B cell (primary cell): Measurements from ENCODE around the gene ZFPM1. TPM values are rescaled to one million over a fixed set of nuclear protein-coding genes. Genes with fewer than 3 reads are reported as not detected.

Experiments used
- ATAC-seq: fragments of 200-7000 bp; cut with Tn5 transposase; one replicate; pipeline ENCODE4 v1.10.0; 2021; ENCODE audit warnings: low read depth, mild to moderate bottlenecking, moderate number of reproducible peaks, moderate library complexity
- CTCF ChIA-PET: fragments of 350-600 bp; sonication (Branson Sonifier 250); formaldehyde crosslinking; loops from one replicate; lab custom pipeline; 2021; ENCODE audit warnings: antibody characterized with exemption, inconsistent platforms; lab: Charles Lee
- POLR2A ChIA-PET: fragments of 350-600 bp; sonication (Branson Sonifier 250); formaldehyde crosslinking; loops from one replicate; lab custom pipeline; 2021; ENCODE audit warnings: antibody characterized with exemption; lab: Charles Lee
- DNase-seq: peaks from one replicate; pipeline ENCODE4 v3.0.0; 2013
- H2AFZ ChIP-seq: 2 replicates; pipeline ENCODE4 v1.6.1; 2012; ENCODE audit warnings: mild to moderate bottlenecking, low read depth, low read length; ENCODE audit not compliant: insufficient read depth, poor library complexity, severe bottlenecking
- H3K27ac ChIP-seq, 2 donors: 1 replicate in 1 of 2; 2 replicates in 1 of 2; pipeline ENCODE4 v1.5.1; 2012 to 2013; ENCODE audit warnings: low read length in 2 of 2, mild to moderate bottlenecking in 2 of 2, moderate library complexity in 1 of 2
- H3K27me3 ChIP-seq, 4 experiments: fragments of 200-600 bp in 1 of 4; sonication (generic) in 1 of 4; replicated peaks in 1 of 4; 1 replicate in 2 of 4; 2 replicates in 2 of 4; pipeline versions ENCODE4 v1.6.1 to v1.7.0; 2013 to 2016; ENCODE audit warnings: low read length in 3 of 4, mild to moderate bottlenecking in 2 of 4, mixed read lengths in 1 of 4, moderate library complexity in 1 of 4; ENCODE audit not compliant: insufficient read depth in 4 of 4, control insufficient read depth in 3 of 4; ENCODE audit errors: control extremely low read depth in 1 of 4
- H3K36me3 ChIP-seq, 2 experiments: replicated peaks in 1 of 2; 1 replicate in 1 of 2; 2 replicates in 1 of 2; pipeline versions ENCODE4 v1.6.1 to v1.7.1; 2013; ENCODE audit warnings: low read length in 1 of 2; ENCODE audit not compliant: insufficient read depth in 2 of 2, control insufficient read depth in 1 of 2; ENCODE audit errors: control extremely low read depth in 1 of 2, extremely low read depth in 1 of 2
- H3K4me1 ChIP-seq, 2 donors: fragments of 200-600 bp in 1 of 2; sonication (generic) in 1 of 2; 1 replicate in 1 of 2; 2 replicates in 1 of 2; pipeline versions ENCODE4 v1.5.1 to v1.6.1; 2013 to 2017; ENCODE audit warnings: low read length in 2 of 2; ENCODE audit not compliant: control insufficient read depth in 2 of 2, insufficient read depth in 2 of 2
- H3K4me2 ChIP-seq: replicated peaks from 2 replicates; pipeline ENCODE3; 2012; ENCODE audit warnings: mild to moderate bottlenecking, low read depth, low read length; ENCODE audit not compliant: poor library complexity, severe bottlenecking
- H3K4me3 ChIP-seq, 5 experiments: fragments of 200-600 bp in 1 of 5; sonication (generic) in 1 of 5; 1 replicate in 3 of 5; 2 replicates in 2 of 5; pipeline versions ENCODE4 v1.5.1 to v1.7.0; 2011 to 2016; ENCODE audit warnings: low read length in 4 of 5, mild to moderate bottlenecking in 4 of 5, low read depth in 2 of 5, control low read depth in 1 of 5, moderate library complexity in 1 of 5; ENCODE audit not compliant: insufficient read depth in 1 of 5; ENCODE audit errors: control extremely low read depth in 1 of 5, extremely low read depth in 1 of 5
- H3K79me2 ChIP-seq: fragments of 200-600 bp; sonication (generic); one replicate; pipeline ENCODE4 v1.6.0; 2016; ENCODE audit warnings: low read length; ENCODE audit not compliant: control insufficient read depth, insufficient read depth
- H3K9ac ChIP-seq: fragments of 200-600 bp; sonication (generic); 2 replicates; pipeline ENCODE4 v1.6.1; 2017; ENCODE audit warnings: mild to moderate bottlenecking, low read length, moderate library complexity
- H3K9me3 ChIP-seq, 3 donors: one replicate each; pipeline versions ENCODE4 v1.6.1 to v1.7.1; 2013; ENCODE audit warnings: low read length in 2 of 3; ENCODE audit not compliant: control insufficient read depth in 2 of 3, insufficient read depth in 1 of 3; ENCODE audit errors: control extremely low read depth in 1 of 3
- H4K20me1 ChIP-seq: 2 replicates; pipeline ENCODE4 v1.6.0; 2012; ENCODE audit warnings: mild to moderate bottlenecking, low read length; ENCODE audit not compliant: insufficient read depth, control insufficient read depth, poor library complexity, severe bottlenecking
- H3K27ac Mint-ChIP-seq: one replicate; pipeline ENCODE4 v1.8.0; 2021; ENCODE audit warnings: mixed read lengths
- H3K27me3 Mint-ChIP-seq: one replicate; pipeline ENCODE4 v1.8.0; 2021; ENCODE audit warnings: mixed read lengths
- H3K4me1 Mint-ChIP-seq: one replicate; pipeline ENCODE4 v1.8.0; 2021; ENCODE audit warnings: mixed read lengths
- H3K4me3 Mint-ChIP-seq: one replicate; pipeline ENCODE4 v1.8.0; 2021; ENCODE audit warnings: mixed read lengths
- H3K9me3 Mint-ChIP-seq: one replicate; pipeline ENCODE4 v1.8.0; 2022; ENCODE audit warnings: mixed read lengths; ENCODE audit not compliant: insufficient read depth
- CTCF ChIP-seq: fragments of 200-600 bp; IDR thresholded peaks from one replicate; pipeline ENCODE4 v1.8.0; 2022; ENCODE audit warnings: antibody characterized with exemption, mild to moderate bottlenecking
- EZH2 ChIP-seq: IDR thresholded peaks from 2 replicates; pipeline ENCODE4 v1.6.1; 2012; ENCODE audit warnings: borderline replicate concordance, low read depth, mild to moderate bottlenecking, moderate library complexity, low read length; ENCODE audit not compliant: insufficient read depth, poor library complexity, severe bottlenecking
- WGBS: methylation state at CpG from one replicate; pipeline ENCODE4 v1.1.5; 2013; ENCODE audit warnings: missing lambda C conversion rate; ENCODE audit not compliant: insufficient coverage; 5-methylcytosine and 5-hydroxymethylcytosine counted together
- intact Hi-C: fragments of 100-400 bp; cut with micrococcal nuclease; formaldehyde crosslinking; loops from one replicate; pipeline ENCODE4 v1.10.0; 2022
- polyA plus RNA-seq: library from polyadenylated mRNA; depleted of rRNA; stranded (reverse); fragments of >200 nt; gene quantifications from 2 replicates; pipeline ENCODE4 v1.2.3, GENCODE V29; 2012
- total RNA-seq, 2 donors: library from RNA; stranded (reverse); fragments of 120-200 nt in 1 of 2; gene quantifications; 1 replicate in 1 of 2; 2 replicates in 1 of 2; pipeline versions ENCODE4 v1.2.3 to v1.2.4, GENCODE V29; 2013 to 2022

Gene ZFPM1
- total and polyA plus RNA-seq, 2 donors (not counting 1 experiment from before 2014, with no cell fraction given) = 4.3 to 34.6 TPM

- no peak overlapping the region for H3K4me2 ChIP-seq
- peaks cover 0 to 12% of the 10 kb centered on the region in 2 experiments for H3K36me3 ChIP-seq
- peaks cover 4% of the 10 kb centered on the region for H3K79me2 ChIP-seq
- no peak overlapping the region for H3K27ac Mint-ChIP-seq
- H3K27me3 Mint-ChIP-seq = no peaks in the 10 kb centered on the region
- no peaks in the 10 kb centered on the region for H3K9me3 Mint-ChIP-seq
- CTCF ChIA-PET = no interaction called here
- DNase-seq (no peak), ATAC-seq (no peak)
- no peaks in the 10 kb centered on the region for H3K9me3 ChIP-seq
- no peaks in the 10 kb centered on the region for H3K4me1 Mint-ChIP-seq
- no peaks in the 10 kb centered on the region for H3K4me1 ChIP-seq
- H4K20me1 ChIP-seq = peaks cover 6% of the 10 kb centered on the region
- no peaks in the 10 kb centered on the region for H3K27me3 ChIP-seq
- H2AFZ ChIP-seq = no peak overlapping the region
- intact Hi-C loops = no loop called here
- no peak overlapping the region for H3K4me3 Mint-ChIP-seq
- no peak overlapping the region for H3K27ac ChIP-seq
- H3K9ac ChIP-seq = no peak overlapping the region
- POLR2A ChIA-PET = no interaction called here
- 90% methylated on average over 27 of the region's 28 CpGs for WGBS
- no peak for TF ChIP-seq EZH2
- H3K4me3 ChIP-seq = no peak overlapping the region
These were observed 38.7 kb downstream of the ZFPM1 start for GRCh38 chr16:88491560-88492310.

- no peak for ATAC-seq
- H3K9me3 Mint-ChIP-seq = no peaks in the 10 kb centered on the region
- ChIA-PET POLR2A (interaction anchor here (0.6 kb wide), 1 partner anchor 652 kb away, joined by 14 read pairs; no protein-coding TSS in a partner anchor), CTCF (no interaction called here)
- H3K4me1 Mint-ChIP-seq = no peaks in the 10 kb centered on the region
- H3K36me3 ChIP-seq = peaks cover 0 to 8% of the 10 kb centered on the region in 2 experiments
- H3K27me3 ChIP-seq = no peaks in the 10 kb centered on the region
- peaks cover 4% of the 10 kb centered on the region for H3K79me2 ChIP-seq
- peaks cover 6% of the 10 kb centered on the region for H4K20me1 ChIP-seq
- H3K27me3 Mint-ChIP-seq = no peaks in the 10 kb centered on the region
- no peak overlapping the region for H3K4me2 ChIP-seq
- H3K27ac ChIP-seq = no peak overlapping the region
- H3K27ac Mint-ChIP-seq = no peak overlapping the region
- TF ChIP-seq CTCF = no peak
- TF ChIP-seq EZH2 = no peak
- whole genome bisulfite sequencing = 95% methylated on average over 24 of the region's 24 CpGs
- H3K9me3 ChIP-seq = no peaks in the 10 kb centered on the region
- H3K4me1 ChIP-seq = no peaks in the 10 kb centered on the region
- H3K4me3 Mint-ChIP-seq = no peak overlapping the region
- no peak for DNase-seq
- intact Hi-C loops = no loop called here
- no peak overlapping the region for H2AFZ ChIP-seq
- H3K4me3 ChIP-seq = no peak overlapping the region
- H3K9ac ChIP-seq = no peak overlapping the region
These were observed 40.8 kb downstream of the ZFPM1 start for GRCh38 chr16:88493879-88494278.
